HepG2 (cell line): ENCODE results near the gene TNN. TPM values are rescaled to one million over a fixed set of nuclear protein-coding genes. Genes with fewer than 3 reads are reported as not detected.
A peak's percentile ranks its signal among the peaks of the same experiment; 100 is the strongest.

Experiments
- ATAC-seq: fragments of 200-7000 bp; cut with Tn5 transposase; 3 replicates; pipeline ENCODE4 v1.9.1; 2020; ENCODE audit warnings: mild to moderate bottlenecking, moderate library complexity
- BruUV-seq: library from RNA; stranded (reverse); fragments of 400-500 nt; replicated peaks from 2 replicates; lab custom pipeline; 2021; lab: Mats Ljungman, UMichigan
- CTCF ChIA-PET: fragments of 300-600 bp; formaldehyde crosslinking; extraction: SDS; loops from one replicate; lab custom pipeline; 2021; ENCODE audit warnings: low total read pairs, inconsistent platforms, low intra/inter-chr PET ratio; lab: Yijun Ruan, JAX
- POLR2A ChIA-PET: fragments of 350-600 bp; sonication (Branson Sonifier 250); formaldehyde crosslinking; loops from one replicate; lab custom pipeline; 2020; ENCODE audit warnings: antibody characterized with exemption, inconsistent platforms; lab: Yijun Ruan, JAX
- DNase-seq: peaks from one replicate; pipeline ENCODE4 v3.0.0-alpha.2; 2015; ENCODE audit warnings: low spot score
- FAIRE-seq: peaks from 3 replicates; lab custom pipeline; 2011; peaks lifted over from hg19 to GRCh38; lab: Jason Lieb, UNC
- H2AFZ ChIP-seq: one replicate; pipeline ENCODE4 v1.6.1; 2011; ENCODE audit warnings: low read length, inconsistent platforms
- H3K27ac ChIP-seq: fragments of 300-600 bp; 3 replicates; pipeline ENCODE4 v1.8.0; 2011; ENCODE audit warnings: mixed run types, mild to moderate bottlenecking, mixed read lengths, low read length, inconsistent platforms; ENCODE audit not compliant: insufficient read depth; ENCODE audit errors: extremely low read length
- H3K27me3 ChIP-seq, 2 experiments: fragments of 200-600 bp in 1 of 2; 2 replicates in 1 of 2; 3 replicates in 1 of 2; pipeline versions ENCODE4 v1.6.0 to v1.8.0; 2011; ENCODE audit warnings: low read length in 2 of 2, mild to moderate bottlenecking in 2 of 2, moderate library complexity in 2 of 2, inconsistent platforms in 1 of 2; ENCODE audit not compliant: insufficient read depth in 2 of 2, control insufficient read depth in 1 of 2
- H3K36me3 ChIP-seq, 2 experiments: fragments of 200-600 bp in 1 of 2; replicated peaks in 1 of 2; 2 replicates in 1 of 2; 3 replicates in 1 of 2; pipeline versions ENCODE4 v1.5.1 to v1.8.0; 2011; ENCODE audit warnings: low read length in 2 of 2, inconsistent platforms in 1 of 2; ENCODE audit not compliant: insufficient read depth in 2 of 2, control insufficient read depth in 1 of 2
- H3K4me1 ChIP-seq: 2 replicates; pipeline ENCODE4 v1.5.1; 2012; ENCODE audit warnings: low read length, inconsistent platforms; ENCODE audit not compliant: insufficient read depth
- H3K4me2 ChIP-seq: 2 replicates; pipeline ENCODE4 v1.6.0; 2011; ENCODE audit warnings: low read depth, low read length, inconsistent platforms
- H3K4me3 ChIP-seq, 3 experiments: fragments of 200-600 bp in 1 of 3; sonication (generic), shearing (Covaris generic) in 1 of 3; replicated peaks in 1 of 3; 2 replicates each; pipeline ENCODE4 v1.5.1; 2011 to 2016; ENCODE audit warnings: low read length in 3 of 3, inconsistent platforms in 2 of 3, low read depth in 2 of 3, mild to moderate bottlenecking in 2 of 3, control low read depth in 1 of 3, mixed read lengths in 1 of 3; ENCODE audit not compliant: insufficient read depth in 1 of 3
- H3K79me2 ChIP-seq: one replicate; pipeline ENCODE4 v1.6.1; 2011; ENCODE audit warnings: low read length, inconsistent platforms; ENCODE audit not compliant: insufficient read depth
- H3K9ac ChIP-seq: 2 replicates; pipeline ENCODE4 v1.6.0; 2011; ENCODE audit warnings: mild to moderate bottlenecking, low read depth, low read length, inconsistent platforms; ENCODE audit not compliant: insufficient read depth
- H3K9me3 ChIP-seq: 2 replicates; pipeline ENCODE4 v1.5.1; 2012; ENCODE audit warnings: mild to moderate bottlenecking, low read length
- H4K20me1 ChIP-seq: 2 replicates; pipeline ENCODE4 v1.6.0; 2011; ENCODE audit warnings: inconsistent platforms, mild to moderate bottlenecking, low read length, moderate library complexity; ENCODE audit not compliant: insufficient read depth
- CEBPB ChIP-seq: IDR thresholded peaks from 2 replicates; pipeline ENCODE4 v1.6.1; 2011; ENCODE audit warnings: low read depth, low read length, improper control_type of control experiment, borderline replicate concordance
- ZBTB7A ChIP-seq: sonication (generic); formaldehyde crosslinking; IDR thresholded peaks from 2 replicates; pipeline ENCODE4 v1.8.0; 2022; ENCODE audit warnings: mild to moderate bottlenecking, missing genetic modification reagents
- ZFP36 ChIP-seq: fragments of 150-350 bp; IDR thresholded peaks from 2 replicates; pipeline ENCODE4 v1.6.1; 2018; ENCODE audit warnings: borderline replicate concordance, low read length, low read depth; ENCODE audit not compliant: partially characterized antibody
- ZNF124 ChIP-seq: sonication (generic); formaldehyde crosslinking; IDR thresholded peaks from 2 replicates; pipeline ENCODE4 v1.4.0; 2020; ENCODE audit warnings: missing genetic modification reagents
- ZNF17 ChIP-seq: sonication (generic); formaldehyde crosslinking; IDR thresholded peaks from 2 replicates; pipeline ENCODE4 v1.5.0; 2020; ENCODE audit warnings: mild to moderate bottlenecking, missing genetic modification reagents
- WGBS: methylation state at CpG from one replicate; pipeline ENCODE4 v1.1.6; 2017; ENCODE audit warnings: low lambda C conversion rate; 5-methylcytosine and 5-hydroxymethylcytosine counted together
- in situ Hi-C: cut with HindIII; loops from 2 replicates; pipeline ENCODE4 v1.10.0; 2017; ENCODE audit warnings: low pct_unique_long_range_greater_than_20kb; ENCODE audit not compliant: extremely low pct_ligation_motif_present
- intact Hi-C: fragments of 100-400 bp; cut with micrococcal nuclease; formaldehyde crosslinking; loops from one replicate; pipeline ENCODE4 v1.10.0; 2022; ENCODE audit not compliant: unreplicated experiment
- polyA plus RNA-seq, 8 experiments: library from polyadenylated mRNA; depleted of rRNA in 3 of 8; stranded (reverse) in 7 of 8; unstranded in 1 of 8; fragments of >200 nt; fragmentation: Illumina TruSeq in 4 of 8; extraction: Trizol in 4 of 8; gene quantifications; 2 replicates each; pipeline versions ENCODE4 v1.2.1 to v1.2.3, GENCODE V29; 2011 to 2016; ENCODE audit warnings: low read depth in 4 of 8, missing spikeins in 1 of 8, mixed read lengths in 1 of 8; ENCODE audit not compliant: insufficient read depth in 1 of 8
- total RNA-seq, 5 experiments: library from RNA; depleted of rRNA; stranded (reverse); fragments of >200 nt; fragmentation: Illumina TruSeq; extraction: Trizol; gene quantifications; 2 replicates each; pipeline ENCODE4 v1.2.3, GENCODE V29; 2016; ENCODE audit warnings: low read depth in 1 of 5
- TF ChIP-seq, protein P1 (sequence below): sonication (generic); formaldehyde crosslinking; IDR thresholded peaks from 2 replicates; pipeline ENCODE4 v1.4.0; 2020; ENCODE audit warnings: missing genetic modification reagents, borderline replicate concordance
- TF ChIP-seq, protein P2 (sequence below): sonication (generic); formaldehyde crosslinking; conservative IDR thresholded peaks from 2 replicates; pipeline ENCODE4 v1.4.0; 2020; ENCODE audit warnings: mild to moderate bottlenecking, missing genetic modification reagents, moderate library complexity

The TNN gene
- total and polyA plus RNA-seq, 2 of the 13 experiments (the other 11 are each of a cell fraction or from before 2014, with no cell fraction given) = not detected

DNA sequence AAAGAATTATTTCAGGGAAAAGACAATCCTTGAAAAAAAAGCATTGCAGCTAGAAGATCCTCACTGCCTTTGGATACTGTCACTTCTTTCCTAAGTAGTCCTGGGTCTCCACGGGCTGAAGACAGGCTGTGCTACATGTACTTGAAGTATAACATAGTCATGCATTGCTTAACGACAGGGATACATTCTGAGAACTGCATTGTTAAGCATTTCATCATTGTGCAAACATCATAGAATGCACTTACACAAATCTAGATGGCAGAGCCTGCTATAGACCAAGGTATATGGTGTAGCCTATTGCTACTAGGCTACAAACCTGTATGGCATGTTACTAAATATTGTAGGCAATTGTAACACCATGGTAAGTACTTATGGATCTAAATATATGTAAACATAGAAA, 70.9 kb downstream of the TNN start:
- TF ChIP-seq ZBTB7A (no peak), CEBPB (peak; percentile 11; the same call in 1 of the 2 replicates)
- Histone ChIP-seq H3K9ac (no peak overlapping the region), H3K36me3 (no peaks in the 10 kb centered on the region), H2AFZ (no peak overlapping the region), H3K9me3 (no peaks in the 10 kb centered on the region), H3K4me2 (no peak overlapping the region), H4K20me1 (no peaks in the 10 kb centered on the region), H3K27ac (no peak overlapping the region), H3K79me2 (no peaks in the 10 kb centered on the region), H3K27me3 (no peaks in the 10 kb centered on the region; a peak in 1 of 5 replicates), H3K4me3 (no peak overlapping the region), H3K4me1 (no peaks in the 10 kb centered on the region; the same call in 1 of the 2 replicates)
- ATAC-seq = no peak
- DNase-seq = no peak
- intact Hi-C loops (no loop called here), in situ Hi-C loops (no loop called here)
- POLR2A ChIA-PET = no interaction called here
- CTCF ChIA-PET = no interaction called here
- no TSS peak for BruUV-seq
- WGBS = 0% methylated on average over 2 of the region's 2 CpGs
- FAIRE-seq = no peak

DNA sequence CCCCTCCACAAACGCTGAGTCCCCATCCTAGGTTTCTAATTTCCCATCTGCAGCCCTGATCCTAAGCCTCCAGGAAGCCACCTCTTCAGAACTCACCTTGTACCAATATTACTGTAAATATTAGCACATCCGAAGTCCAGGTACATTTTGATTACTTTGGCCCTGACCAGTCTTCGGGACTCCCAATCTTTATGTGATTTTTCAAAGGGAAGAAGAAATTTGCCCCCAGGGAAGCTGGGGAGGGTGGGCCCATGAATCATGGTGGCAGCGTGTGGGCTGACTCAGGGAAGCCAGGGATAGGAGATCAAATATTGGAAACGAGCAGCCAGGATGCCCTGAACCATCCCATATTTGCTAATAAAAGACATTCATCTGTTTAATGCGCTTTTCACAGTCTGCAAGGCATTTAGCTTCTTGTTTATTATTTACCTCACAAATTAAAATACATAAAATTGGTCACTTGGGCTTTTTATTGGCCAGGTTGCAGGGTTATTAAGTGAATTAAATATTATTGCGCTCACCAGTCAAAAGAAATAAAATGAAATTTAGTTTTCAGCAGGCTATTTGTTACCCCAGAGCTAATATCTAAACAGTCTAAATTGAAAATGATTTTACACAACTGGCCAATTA, 78.4 kb downstream of the TNN start:
- ATAC-seq = peak; percentile 59
- peak overlapping the region; percentile 20 for H3K4me2 ChIP-seq
- no peak overlapping the region for H3K27ac ChIP-seq
- TF ChIP-seq, protein P1, sequence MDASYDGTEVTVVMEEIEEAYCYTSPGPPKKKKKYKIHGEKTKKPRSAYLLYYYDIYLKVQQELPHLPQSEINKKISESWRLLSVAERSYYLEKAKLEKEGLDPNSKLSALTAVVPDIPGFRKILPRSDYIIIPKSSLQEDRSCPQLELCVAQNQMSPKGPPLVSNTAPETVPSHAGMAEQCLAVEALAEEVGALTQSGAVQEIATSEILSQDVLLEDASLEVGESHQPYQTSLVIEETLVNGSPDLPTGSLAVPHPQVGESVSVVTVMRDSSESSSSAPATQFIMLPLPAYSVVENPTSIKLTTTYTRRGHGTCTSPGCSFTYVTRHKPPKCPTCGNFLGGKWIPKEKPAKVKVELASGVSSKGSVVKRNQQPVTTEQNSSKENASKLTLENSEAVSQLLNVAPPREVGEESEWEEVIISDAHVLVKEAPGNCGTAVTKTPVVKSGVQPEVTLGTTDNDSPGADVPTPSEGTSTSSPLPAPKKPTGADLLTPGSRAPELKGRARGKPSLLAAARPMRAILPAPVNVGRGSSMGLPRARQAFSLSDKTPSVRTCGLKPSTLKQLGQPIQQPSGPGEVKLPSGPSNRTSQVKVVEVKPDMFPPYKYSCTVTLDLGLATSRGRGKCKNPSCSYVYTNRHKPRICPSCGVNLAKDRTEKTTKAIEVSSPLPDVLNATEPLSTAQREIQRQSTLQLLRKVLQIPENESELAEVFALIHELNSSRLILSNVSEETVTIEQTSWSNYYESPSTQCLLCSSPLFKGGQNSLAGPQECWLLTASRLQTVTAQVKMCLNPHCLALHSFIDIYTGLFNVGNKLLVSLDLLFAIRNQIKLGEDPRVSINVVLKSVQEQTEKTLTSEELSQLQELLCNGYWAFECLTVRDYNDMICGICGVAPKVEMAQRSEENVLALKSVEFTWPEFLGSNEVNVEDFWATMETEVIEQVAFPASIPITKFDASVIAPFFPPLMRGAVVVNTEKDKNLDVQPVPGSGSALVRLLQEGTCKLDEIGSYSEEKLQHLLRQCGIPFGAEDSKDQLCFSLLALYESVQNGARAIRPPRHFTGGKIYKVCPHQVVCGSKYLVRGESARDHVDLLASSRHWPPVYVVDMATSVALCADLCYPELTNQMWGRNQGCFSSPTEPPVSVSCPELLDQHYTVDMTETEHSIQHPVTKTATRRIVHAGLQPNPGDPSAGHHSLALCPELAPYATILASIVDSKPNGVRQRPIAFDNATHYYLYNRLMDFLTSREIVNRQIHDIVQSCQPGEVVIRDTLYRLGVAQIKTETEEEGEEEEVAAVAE (CRISPR knock-in tag) = no peak
- TF ChIP-seq ZFP36 (no peak), ZNF124 (CRISPR knock-in tag) (no peak), ZNF17 (CRISPR knock-in tag) (no peak)
- TF ChIP-seq, protein P2, sequence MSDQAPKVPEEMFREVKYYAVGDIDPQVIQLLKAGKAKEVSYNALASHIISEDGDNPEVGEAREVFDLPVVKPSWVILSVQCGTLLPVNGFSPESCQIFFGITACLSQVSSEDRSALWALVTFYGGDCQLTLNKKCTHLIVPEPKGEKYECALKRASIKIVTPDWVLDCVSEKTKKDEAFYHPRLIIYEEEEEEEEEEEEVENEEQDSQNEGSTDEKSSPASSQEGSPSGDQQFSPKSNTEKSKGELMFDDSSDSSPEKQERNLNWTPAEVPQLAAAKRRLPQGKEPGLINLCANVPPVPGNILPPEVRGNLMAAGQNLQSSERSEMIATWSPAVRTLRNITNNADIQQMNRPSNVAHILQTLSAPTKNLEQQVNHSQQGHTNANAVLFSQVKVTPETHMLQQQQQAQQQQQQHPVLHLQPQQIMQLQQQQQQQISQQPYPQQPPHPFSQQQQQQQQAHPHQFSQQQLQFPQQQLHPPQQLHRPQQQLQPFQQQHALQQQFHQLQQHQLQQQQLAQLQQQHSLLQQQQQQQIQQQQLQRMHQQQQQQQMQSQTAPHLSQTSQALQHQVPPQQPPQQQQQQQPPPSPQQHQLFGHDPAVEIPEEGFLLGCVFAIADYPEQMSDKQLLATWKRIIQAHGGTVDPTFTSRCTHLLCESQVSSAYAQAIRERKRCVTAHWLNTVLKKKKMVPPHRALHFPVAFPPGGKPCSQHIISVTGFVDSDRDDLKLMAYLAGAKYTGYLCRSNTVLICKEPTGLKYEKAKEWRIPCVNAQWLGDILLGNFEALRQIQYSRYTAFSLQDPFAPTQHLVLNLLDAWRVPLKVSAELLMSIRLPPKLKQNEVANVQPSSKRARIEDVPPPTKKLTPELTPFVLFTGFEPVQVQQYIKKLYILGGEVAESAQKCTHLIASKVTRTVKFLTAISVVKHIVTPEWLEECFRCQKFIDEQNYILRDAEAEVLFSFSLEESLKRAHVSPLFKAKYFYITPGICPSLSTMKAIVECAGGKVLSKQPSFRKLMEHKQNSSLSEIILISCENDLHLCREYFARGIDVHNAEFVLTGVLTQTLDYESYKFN (CRISPR knock-in tag) = peak; percentile 52; the same call in 1 of the 2 replicates

More for the DNA sequence above, 78.4 kb downstream of the TNN start:
- BruUV-seq = no TSS peak
- H3K36me3 ChIP-seq = no peaks in the 10 kb centered on the region
- no peaks in the 10 kb centered on the region for H3K79me2 ChIP-seq
- no peaks in the 10 kb centered on the region for H4K20me1 ChIP-seq
- 8% methylated on average over 6 of the region's 7 CpGs for WGBS
- ChIA-PET POLR2A (no interaction called here), CTCF (no interaction called here)
- DNase-seq (peak; percentile 29), FAIRE-seq (no peak)
- no peak overlapping the region for H3K4me3 ChIP-seq
- no peaks in the 10 kb centered on the region for H3K9me3 ChIP-seq
- in situ Hi-C loops = no loop called here
- peaks cover 0 to 6% of the 10 kb centered on the region in 2 experiments; a peak in 1 of 5 replicates for H3K27me3 ChIP-seq
- H3K4me1 ChIP-seq = peaks cover 13% of the 10 kb centered on the region
- H3K9ac ChIP-seq = no peak overlapping the region
- no peak overlapping the region for H2AFZ ChIP-seq
- intact Hi-C loops = loop anchor here (1.0 kb wide), 1 partner anchor 117 kb away; no protein-coding TSS in a partner anchor
